HEK293 (cell line): ENCODE data around the gene ADGRB3.

Source experiments
- BCL11A ChIP-seq: fragments of 450-650 bp; formaldehyde crosslinking; IDR thresholded peaks from 2 replicates; pipeline ENCODE4 v1.5.1; 2016; ENCODE audit warnings: low read depth, missing biosample characterization, missing genetic modification characterization
- SP2 ChIP-seq: fragments of 450-650 bp; formaldehyde crosslinking; IDR thresholded peaks from 2 replicates; pipeline ENCODE4 v1.5.1; 2016; ENCODE audit warnings: missing biosample characterization, missing genetic modification characterization
- ZBTB21 ChIP-seq: fragments of 450-650 bp; formaldehyde crosslinking; IDR thresholded peaks from 2 replicates; pipeline ENCODE4 v1.5.1; 2017; ENCODE audit warnings: missing biosample characterization, missing genetic modification characterization
- ZNF274 ChIP-seq, 2 experiments: fragments of 200-500 bp in 1 of 2; fragments of 450-650 bp in 1 of 2; sonication (Bioruptor generic) in 1 of 2; formaldehyde crosslinking in 1 of 2; IDR thresholded peaks; 2 replicates each; pipeline versions ENCODE4 v1.5.1 to v1.6.1; 2014 to 2016; ENCODE audit warnings: borderline replicate concordance in 1 of 2, inconsistent platforms in 1 of 2, low read length in 1 of 2, missing biosample characterization in 1 of 2, missing genetic modification characterization in 1 of 2
- ZNF423 ChIP-seq: fragments of 450-650 bp; formaldehyde crosslinking; IDR thresholded peaks from 2 replicates; pipeline ENCODE4 v1.5.1; 2016; ENCODE audit warnings: missing biosample characterization, missing genetic modification characterization
- ZNF433 ChIP-seq: fragments of 450-650 bp; formaldehyde crosslinking; IDR thresholded peaks from 2 replicates; pipeline ENCODE4 v1.5.1; 2016; ENCODE audit warnings: missing biosample characterization, missing genetic modification characterization, low read depth
- ZNF558 ChIP-seq: fragments of 450-650 bp; formaldehyde crosslinking; IDR thresholded peaks from 2 replicates; pipeline ENCODE4 v1.5.1; 2016; ENCODE audit warnings: missing biosample characterization, missing genetic modification characterization
- ZNF785 ChIP-seq: fragments of 450-650 bp; formaldehyde crosslinking; IDR thresholded peaks from 2 replicates; pipeline ENCODE4 v1.5.1; 2016; ENCODE audit warnings: missing biosample characterization, missing genetic modification characterization
- TF ChIP-seq, protein P1 (sequence below): fragments of 450-650 bp; formaldehyde crosslinking; IDR thresholded peaks from 2 replicates; pipeline ENCODE4 v1.5.1; 2016; ENCODE audit warnings: missing biosample characterization, missing genetic modification characterization
- TF ChIP-seq, protein P2 (sequence below): fragments of 450-650 bp; formaldehyde crosslinking; IDR thresholded peaks from 2 replicates; pipeline ENCODE4 v1.5.1; 2016; ENCODE audit warnings: missing biosample characterization, missing genetic modification characterization
- TF ChIP-seq, protein P3 (sequence below): fragments of 450-650 bp; formaldehyde crosslinking; IDR thresholded peaks from 2 replicates; pipeline ENCODE4 v1.5.1; 2016; ENCODE audit warnings: missing biosample characterization, missing genetic modification characterization
- TF ChIP-seq, protein P4 (sequence below): fragments of 450-650 bp; formaldehyde crosslinking; IDR thresholded peaks from 2 replicates; pipeline ENCODE4 v1.5.1; 2016; ENCODE audit warnings: missing biosample characterization, missing genetic modification characterization
- TF ChIP-seq, protein P5 (sequence below): fragments of 450-650 bp; formaldehyde crosslinking; conservative IDR thresholded peaks from 2 replicates; pipeline ENCODE4 v1.5.1; 2016; ENCODE audit warnings: low read depth, missing biosample characterization, missing genetic modification characterization

DNA sequence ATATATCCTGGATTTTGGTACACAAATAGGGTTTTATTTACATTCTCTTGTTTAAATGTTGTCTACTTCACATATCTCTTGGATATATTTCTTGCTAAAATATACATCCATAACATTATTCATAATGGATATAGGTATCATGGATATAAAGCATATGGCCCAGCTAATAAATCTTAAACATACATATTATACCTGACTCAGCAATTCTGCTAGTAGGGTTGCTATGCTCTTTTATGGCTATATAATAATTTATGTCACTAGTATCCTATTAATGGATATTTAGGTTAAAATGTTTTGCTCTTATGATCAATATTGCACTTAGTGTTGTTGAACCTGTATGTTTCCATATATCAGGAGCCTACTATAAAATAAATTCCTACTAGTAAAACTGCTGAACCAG, 786.2 kb downstream of the ADGRB3 start:
- TF ChIP-seq, protein P1, sequence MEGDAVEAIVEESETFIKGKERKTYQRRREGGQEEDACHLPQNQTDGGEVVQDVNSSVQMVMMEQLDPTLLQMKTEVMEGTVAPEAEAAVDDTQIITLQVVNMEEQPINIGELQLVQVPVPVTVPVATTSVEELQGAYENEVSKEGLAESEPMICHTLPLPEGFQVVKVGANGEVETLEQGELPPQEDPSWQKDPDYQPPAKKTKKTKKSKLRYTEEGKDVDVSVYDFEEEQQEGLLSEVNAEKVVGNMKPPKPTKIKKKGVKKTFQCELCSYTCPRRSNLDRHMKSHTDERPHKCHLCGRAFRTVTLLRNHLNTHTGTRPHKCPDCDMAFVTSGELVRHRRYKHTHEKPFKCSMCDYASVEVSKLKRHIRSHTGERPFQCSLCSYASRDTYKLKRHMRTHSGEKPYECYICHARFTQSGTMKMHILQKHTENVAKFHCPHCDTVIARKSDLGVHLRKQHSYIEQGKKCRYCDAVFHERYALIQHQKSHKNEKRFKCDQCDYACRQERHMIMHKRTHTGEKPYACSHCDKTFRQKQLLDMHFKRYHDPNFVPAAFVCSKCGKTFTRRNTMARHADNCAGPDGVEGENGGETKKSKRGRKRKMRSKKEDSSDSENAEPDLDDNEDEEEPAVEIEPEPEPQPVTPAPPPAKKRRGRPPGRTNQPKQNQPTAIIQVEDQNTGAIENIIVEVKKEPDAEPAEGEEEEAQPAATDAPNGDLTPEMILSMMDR: no peak
- no peak for TF ChIP-seq ZNF785 (tag by site-specific recombination)
- TF ChIP-seq ZBTB21: no peak
- TF ChIP-seq, protein P2, sequence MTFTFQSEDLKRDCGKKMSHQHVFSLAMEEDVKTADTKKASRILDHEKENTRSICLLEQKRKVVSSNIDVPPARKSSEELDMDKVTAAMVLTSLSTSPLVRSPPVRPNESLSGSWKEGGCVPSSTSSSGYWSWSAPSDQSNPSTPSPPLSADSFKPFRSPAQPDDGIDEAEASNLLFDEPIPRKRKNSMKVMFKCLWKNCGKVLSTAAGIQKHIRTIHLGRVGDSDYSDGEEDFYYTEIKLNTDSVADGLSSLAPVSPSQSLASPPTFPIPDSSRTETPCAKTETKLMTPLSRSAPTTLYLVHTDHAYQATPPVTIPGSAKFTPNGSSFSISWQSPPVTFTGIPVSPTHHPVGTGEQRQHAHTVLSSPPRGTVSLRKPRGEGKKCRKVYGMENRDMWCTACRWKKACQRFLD: no peak
- no peak for TF ChIP-seq ZNF433
- TF ChIP-seq, protein P3, sequence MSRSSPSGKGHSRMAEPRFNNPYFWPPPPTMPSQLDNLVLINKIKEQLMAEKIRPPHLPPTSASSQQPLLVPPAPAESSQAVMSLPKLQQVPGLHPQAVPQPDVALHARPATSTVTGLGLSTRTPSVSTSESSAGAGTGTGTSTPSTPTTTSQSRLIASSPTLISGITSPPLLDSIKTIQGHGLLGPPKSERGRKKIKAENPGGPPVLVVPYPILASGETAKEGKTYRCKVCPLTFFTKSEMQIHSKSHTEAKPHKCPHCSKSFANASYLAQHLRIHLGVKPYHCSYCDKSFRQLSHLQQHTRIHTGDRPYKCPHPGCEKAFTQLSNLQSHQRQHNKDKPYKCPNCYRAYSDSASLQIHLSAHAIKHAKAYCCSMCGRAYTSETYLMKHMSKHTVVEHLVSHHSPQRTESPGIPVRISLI: no peak
- no peak for TF ChIP-seq BCL11A (tag by site-specific recombination)
- TF ChIP-seq, protein P4, sequence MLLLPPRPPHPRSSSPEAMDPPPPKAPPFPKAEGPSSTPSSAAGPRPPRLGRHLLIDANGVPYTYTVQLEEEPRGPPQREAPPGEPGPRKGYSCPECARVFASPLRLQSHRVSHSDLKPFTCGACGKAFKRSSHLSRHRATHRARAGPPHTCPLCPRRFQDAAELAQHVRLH (tag by site-specific recombination): no peak
- TF ChIP-seq, protein P5, sequence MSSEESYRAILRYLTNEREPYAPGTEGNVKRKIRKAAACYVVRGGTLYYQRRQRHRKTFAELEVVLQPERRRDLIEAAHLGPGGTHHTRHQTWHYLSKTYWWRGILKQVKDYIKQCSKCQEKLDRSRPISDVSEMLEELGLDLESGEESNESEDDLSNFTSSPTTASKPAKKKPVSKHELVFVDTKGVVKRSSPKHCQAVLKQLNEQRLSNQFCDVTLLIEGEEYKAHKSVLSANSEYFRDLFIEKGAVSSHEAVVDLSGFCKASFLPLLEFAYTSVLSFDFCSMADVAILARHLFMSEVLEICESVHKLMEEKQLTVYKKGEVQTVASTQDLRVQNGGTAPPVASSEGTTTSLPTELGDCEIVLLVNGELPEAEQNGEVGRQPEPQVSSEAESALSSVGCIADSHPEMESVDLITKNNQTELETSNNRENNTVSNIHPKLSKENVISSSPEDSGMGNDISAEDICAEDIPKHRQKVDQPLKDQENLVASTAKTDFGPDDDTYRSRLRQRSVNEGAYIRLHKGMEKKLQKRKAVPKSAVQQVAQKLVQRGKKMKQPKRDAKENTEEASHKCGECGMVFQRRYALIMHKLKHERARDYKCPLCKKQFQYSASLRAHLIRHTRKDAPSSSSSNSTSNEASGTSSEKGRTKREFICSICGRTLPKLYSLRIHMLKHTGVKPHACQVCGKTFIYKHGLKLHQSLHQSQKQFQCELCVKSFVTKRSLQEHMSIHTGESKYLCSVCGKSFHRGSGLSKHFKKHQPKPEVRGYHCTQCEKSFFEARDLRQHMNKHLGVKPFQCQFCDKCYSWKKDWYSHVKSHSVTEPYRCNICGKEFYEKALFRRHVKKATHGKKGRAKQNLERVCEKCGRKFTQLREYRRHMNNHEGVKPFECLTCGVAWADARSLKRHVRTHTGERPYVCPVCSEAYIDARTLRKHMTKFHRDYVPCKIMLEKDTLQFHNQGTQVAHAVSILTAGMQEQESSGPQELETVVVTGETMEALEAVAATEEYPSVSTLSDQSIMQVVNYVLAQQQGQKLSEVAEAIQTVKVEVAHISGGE (tag by site-specific recombination): no peak
- TF ChIP-seq ZNF423: no peak
- no peak for TF ChIP-seq ZNF558 (tag by site-specific recombination)
- no peak for TF ChIP-seq ZNF274 (IDR thresholded peaks at IDR 0.05; ENCODE audit: low read length)
- TF ChIP-seq ZNF274 (tag by site-specific recombination; IDR thresholded peaks at IDR 0.05; ENCODE audit: borderline replicate concordance): no peak
- TF ChIP-seq SP2 (tag by site-specific recombination): no peak
